Coronary artery (tissue), 2 donors: ENCODE data around the gene CMIP.

ENCODE experiments used
- DNase-seq: peaks from one replicate; pipeline ENCODE4 v3.0.0-alpha.2; 2017; ENCODE audit warnings: low spot score
- H3K27ac ChIP-seq, 2 donors: fragments of 200-600 bp; sonication (generic); one replicate each; pipeline ENCODE4 v1.5.1; 2016 to 2019
- H3K4me3 ChIP-seq: fragments of 200-600 bp; sonication (generic); 2 replicates; pipeline ENCODE4 v1.5.1; 2016; ENCODE audit warnings: mild to moderate bottlenecking, moderate library complexity
- TF ChIP-seq, protein P1 (sequence below): fragments of 200-600 bp; sonication (generic); IDR thresholded peaks from one replicate; pipeline ENCODE4 v1.5.1; 2019; ENCODE audit warnings: antibody characterized with exemption

The CMIP gene

DNA sequence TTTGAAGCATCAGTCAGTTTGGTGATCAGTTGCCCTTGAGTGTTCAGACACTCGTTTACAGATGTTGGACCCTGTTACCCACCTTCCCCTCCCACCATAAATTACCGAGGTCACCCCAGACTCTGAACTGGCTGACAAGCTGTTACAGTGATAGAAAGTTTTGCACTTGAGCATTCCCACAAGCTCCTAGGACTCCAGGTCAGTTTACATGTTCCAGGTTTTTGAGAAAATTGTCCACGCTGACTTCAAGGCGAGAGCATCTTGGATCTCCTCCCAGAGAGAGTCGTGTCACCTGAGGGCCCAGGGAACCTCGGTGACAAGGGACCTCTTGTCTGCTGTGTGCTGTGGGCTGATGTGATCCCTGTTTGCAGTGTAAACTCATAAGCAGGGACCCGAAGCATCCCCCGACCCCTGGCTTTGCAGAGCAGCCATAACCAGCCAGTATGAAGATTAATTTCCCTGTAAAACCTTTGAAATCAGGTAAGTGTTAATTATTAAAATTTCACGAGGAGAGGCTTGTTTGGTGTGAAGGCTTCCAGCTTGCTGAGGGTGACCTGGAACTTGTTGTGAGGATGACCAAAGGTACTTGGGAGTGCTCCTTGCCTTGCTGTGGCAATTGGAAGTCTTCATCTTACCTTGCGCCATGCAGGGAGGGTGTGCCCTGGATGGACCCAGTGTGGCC lies 91.2 kb downstream of the CMIP start:
- Histone ChIP-seq H3K4me3 (no peak overlapping the region), H3K27ac (no peak overlapping the region)
- TF ChIP-seq, protein P1, sequence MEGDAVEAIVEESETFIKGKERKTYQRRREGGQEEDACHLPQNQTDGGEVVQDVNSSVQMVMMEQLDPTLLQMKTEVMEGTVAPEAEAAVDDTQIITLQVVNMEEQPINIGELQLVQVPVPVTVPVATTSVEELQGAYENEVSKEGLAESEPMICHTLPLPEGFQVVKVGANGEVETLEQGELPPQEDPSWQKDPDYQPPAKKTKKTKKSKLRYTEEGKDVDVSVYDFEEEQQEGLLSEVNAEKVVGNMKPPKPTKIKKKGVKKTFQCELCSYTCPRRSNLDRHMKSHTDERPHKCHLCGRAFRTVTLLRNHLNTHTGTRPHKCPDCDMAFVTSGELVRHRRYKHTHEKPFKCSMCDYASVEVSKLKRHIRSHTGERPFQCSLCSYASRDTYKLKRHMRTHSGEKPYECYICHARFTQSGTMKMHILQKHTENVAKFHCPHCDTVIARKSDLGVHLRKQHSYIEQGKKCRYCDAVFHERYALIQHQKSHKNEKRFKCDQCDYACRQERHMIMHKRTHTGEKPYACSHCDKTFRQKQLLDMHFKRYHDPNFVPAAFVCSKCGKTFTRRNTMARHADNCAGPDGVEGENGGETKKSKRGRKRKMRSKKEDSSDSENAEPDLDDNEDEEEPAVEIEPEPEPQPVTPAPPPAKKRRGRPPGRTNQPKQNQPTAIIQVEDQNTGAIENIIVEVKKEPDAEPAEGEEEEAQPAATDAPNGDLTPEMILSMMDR: no peak
- no peak for DNase-seq

DNA sequence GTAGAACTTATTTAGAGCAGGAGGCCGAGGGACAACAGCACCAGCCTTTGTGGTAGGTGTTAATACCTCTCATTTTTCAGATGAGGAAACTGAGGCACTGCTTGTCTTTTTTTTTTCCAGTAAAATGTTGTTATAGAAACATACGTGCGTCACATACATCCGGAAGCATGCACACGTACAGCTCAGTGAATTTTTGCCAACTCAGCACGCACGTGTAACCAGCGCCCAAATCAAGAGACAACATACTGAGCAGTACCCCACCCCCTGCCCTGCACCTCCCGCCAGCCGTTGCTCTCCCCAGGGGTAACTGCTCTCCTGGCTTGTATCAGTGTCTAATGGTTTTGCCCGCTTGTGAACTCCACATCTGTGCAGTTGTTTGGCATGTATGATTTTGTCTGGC lies 92.0 kb downstream of the CMIP start:
- no peak for DNase-seq
- Histone ChIP-seq H3K27ac (no peak overlapping the region), H3K4me3 (no peak overlapping the region)
- TF ChIP-seq, protein P1: no peak

DNA sequence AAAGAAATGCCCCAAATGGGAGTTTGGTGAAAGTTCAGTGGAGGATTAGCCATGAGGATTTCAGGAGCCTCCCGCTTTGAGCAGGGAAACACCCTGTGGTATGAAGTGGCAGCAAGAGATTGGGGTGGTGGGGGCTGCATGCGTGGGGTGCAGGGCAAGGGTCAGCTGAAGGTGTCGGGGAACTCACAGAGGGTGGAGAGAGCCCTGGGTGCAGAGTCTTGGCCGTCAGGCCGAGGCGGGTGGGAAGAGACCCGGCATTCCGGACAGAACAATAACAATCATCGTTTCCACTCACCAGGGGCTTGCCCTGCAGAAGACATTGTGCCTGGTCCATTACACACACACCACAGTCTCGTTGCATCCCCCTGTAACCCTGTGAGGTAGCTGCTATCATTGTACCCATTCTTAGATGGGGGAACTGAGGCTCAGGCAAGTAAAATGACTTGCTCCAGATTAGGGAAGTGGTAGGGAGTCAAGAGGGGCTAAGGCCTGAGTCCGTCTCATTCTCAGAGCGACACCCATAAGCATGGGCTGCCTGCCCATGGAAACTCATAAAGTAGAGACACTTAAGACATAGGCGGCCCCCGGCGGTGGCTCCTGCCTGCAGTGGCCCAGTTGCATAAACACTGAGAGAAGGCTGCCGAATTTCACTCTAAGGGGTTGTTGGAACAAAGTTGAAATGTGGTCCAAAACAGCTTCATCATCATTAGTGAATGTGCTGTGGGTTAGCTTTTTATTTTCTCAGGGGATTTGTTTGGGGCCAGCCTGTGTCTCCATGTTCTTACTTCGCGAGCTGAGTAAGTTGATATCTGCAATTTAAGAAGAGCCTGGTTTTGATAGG lies 93.3 kb downstream of the CMIP start:
- no peak for DNase-seq
- TF ChIP-seq, protein P1: no peak
- Histone ChIP-seq H3K4me3 (no peak overlapping the region), H3K27ac (no peak overlapping the region)

DNA sequence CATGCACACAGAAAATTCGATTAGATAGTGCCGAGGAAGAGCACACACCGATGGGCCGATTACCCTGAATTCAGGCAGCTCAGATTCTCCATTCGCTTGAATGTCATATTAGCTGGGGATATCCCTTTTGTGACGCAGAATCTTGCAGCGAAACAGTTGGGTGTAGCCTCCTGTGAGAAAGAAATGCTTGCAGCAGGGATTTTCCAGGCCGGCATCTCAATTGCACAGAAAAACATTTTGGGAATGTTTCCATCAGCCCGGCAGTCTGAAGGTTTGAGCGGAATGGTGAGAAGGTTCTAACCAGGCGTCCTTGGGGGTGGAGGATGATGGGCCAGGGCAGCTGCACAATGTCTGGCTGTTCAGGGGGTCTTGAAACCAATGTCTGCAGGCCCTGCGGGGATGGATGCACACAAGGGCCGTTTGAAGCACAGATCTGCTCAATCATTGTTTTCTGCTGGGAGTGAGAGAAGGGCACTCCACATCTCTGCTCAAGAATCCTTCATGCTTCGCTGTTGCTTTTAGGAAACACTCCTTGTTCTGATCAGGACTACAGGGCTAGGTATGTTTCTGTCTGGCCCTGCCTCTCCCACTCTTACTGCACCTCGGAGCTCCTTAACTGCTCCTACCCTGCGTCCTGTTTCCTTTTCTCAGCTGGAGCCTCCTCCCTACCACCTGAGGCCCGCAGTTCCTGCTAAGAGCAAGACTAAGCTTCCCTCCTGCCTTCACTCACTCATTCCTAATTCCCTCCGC lies 94.6 kb downstream of the CMIP start:
- DNase-seq: no peak
- Histone ChIP-seq H3K27ac (no peak overlapping the region), H3K4me3 (no peak overlapping the region)
- TF ChIP-seq, protein P1: no peak

DNA sequence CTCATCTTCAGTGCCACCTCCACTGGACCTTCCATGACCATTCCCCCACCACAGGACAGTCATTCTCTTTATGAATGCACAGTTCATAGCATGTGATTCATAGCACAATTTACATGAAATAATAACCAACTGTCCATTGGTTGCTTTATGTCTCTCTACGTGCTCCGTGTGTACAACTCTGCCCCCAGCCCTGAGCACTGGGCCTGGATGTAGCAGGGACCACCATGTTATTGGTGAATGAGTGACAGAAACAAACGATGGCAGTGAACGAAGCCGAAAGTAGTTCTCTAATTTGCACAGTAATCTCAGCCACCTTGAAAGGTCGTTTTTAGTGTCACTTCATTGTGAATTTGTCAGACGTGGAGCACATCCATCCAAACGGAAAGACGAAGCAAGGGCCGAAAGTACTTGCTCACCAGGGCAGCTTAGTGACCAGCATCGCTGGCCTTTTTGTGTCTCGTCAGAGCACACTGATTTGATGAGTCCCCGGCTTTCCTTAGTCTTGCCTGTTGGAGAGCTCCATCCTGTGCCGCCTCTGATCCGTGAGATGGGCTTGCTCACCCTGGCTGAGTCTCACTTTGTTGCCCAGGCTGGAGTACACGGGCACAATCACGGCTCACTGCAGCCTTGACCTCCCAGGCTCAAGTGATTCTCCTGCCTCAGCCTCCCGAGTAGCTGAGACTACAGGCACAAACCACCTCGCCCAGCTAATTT lies 95.3 kb downstream of the CMIP start:
- no peak overlapping the region for H3K4me3 ChIP-seq
- TF ChIP-seq, protein P1: no peak
- DNase-seq: no peak
- no peak overlapping the region for H3K27ac ChIP-seq

DNA sequence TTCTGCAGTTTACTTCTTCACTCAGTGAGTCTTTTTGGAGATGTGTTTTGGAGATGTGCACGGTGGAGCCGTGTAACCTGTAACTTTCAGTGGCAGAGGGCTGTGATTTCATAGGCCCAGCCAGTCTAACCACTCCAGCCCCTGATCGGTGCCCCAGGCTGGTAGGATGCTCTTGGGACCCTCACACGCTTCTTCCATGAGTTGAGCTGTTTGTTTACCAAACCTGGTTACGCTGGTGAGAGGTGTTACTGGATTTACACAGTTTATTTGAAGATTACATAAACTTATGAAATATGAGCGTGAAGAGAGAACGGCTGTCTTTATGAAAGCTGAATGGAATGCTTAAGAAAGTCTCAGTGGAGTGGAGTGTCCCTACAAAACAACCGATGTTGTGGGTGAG lies 96.7 kb downstream of the CMIP start:
- DNase-seq: no peak
- Histone ChIP-seq H3K4me3 (no peak overlapping the region), H3K27ac (no peak overlapping the region)
- TF ChIP-seq, protein P1: no peak
